Fibroblast of lung (primary cell): ENCODE data around the gene CTBP2.

Experiments
- EZH2 ChIP-seq: IDR thresholded peaks from 2 replicates; pipeline ENCODE4 v1.5.1; 2012; ENCODE audit warnings: low read length, control low read depth, mild to moderate bottlenecking; ENCODE audit errors: missing control alignments
- TF ChIP-seq, protein P1 (sequence below), 2 donors: IDR thresholded peaks in 1 of 2; conservative IDR thresholded peaks in 1 of 2; 1 replicate in 1 of 2; 2 replicates in 1 of 2; pipeline ENCODE4 v1.5.1; 2011 to 2012; ENCODE audit warnings: low read length in 2 of 2, control low read depth in 1 of 2, inconsistent platforms in 1 of 2, low read depth in 1 of 2, mild to moderate bottlenecking in 1 of 2

DNA sequence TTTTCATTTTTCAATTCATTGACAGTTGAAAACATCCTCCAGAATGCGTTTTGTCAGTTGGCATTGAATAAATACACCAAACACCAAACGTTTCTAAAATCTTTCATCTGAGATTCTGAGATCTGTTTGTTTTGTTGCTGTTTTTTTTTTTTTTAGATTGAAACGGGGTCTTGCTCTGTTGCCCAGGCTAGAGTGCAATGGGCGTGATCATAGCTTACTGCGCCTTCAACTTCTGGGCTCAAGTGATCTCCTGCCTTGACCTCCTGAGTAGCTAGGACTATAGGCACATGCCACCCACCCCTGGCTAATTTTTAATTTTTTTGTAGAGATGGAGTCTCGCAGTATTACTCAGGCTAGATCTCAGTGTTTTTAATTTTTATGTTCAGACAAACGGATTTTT, 187.7 kb downstream of the CTBP2 start:
- no peak for TF ChIP-seq EZH2
- TF ChIP-seq, protein P1, sequence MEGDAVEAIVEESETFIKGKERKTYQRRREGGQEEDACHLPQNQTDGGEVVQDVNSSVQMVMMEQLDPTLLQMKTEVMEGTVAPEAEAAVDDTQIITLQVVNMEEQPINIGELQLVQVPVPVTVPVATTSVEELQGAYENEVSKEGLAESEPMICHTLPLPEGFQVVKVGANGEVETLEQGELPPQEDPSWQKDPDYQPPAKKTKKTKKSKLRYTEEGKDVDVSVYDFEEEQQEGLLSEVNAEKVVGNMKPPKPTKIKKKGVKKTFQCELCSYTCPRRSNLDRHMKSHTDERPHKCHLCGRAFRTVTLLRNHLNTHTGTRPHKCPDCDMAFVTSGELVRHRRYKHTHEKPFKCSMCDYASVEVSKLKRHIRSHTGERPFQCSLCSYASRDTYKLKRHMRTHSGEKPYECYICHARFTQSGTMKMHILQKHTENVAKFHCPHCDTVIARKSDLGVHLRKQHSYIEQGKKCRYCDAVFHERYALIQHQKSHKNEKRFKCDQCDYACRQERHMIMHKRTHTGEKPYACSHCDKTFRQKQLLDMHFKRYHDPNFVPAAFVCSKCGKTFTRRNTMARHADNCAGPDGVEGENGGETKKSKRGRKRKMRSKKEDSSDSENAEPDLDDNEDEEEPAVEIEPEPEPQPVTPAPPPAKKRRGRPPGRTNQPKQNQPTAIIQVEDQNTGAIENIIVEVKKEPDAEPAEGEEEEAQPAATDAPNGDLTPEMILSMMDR (conservative IDR thresholded peaks at IDR 0.05 in 1 of 2, IDR thresholded peaks at IDR 0.05 in 1 of 2; ENCODE audit: low read depth in 1 of 2, low read length in 2 of 2), result no peak
